GM12878 (cell line): ENCODE results near the gene TMEM59. TPM values are rescaled to one million over a fixed set of nuclear protein-coding genes. Genes with fewer than 3 reads are reported as not detected.

Experiments
- ATAC-seq: fragments of 200-7000 bp; cut with Tn5 transposase; 3 replicates; pipeline ENCODE4 v1.9.1; 2020; ENCODE audit warnings: mild to moderate bottlenecking, moderate library complexity
- Bru-seq: library from RNA; stranded (reverse); fragments of 400-500 nt; gene quantifications from one replicate; lab custom pipeline; 2021; lab: Mats Ljungman, UMichigan
- BruChase-seq, 2 experiments: library from RNA; stranded (reverse); fragments of 400-500 nt; gene quantifications; one replicate each; lab custom pipeline; 2021; lab: Mats Ljungman, UMichigan
- BruUV-seq: library from RNA; stranded (reverse); fragments of 400-500 nt; replicated peaks from 2 replicates; lab custom pipeline; 2021; lab: Mats Ljungman, UMichigan
- CTCF ChIA-PET: fragments of 300-600 bp; sonication (Branson Sonifier 250); formaldehyde crosslinking; extraction: SDS; loops from one replicate; lab custom pipeline; 2021; ENCODE audit warnings: inconsistent platforms; lab: Yijun Ruan, JAX
- POLR2A ChIA-PET: fragments of 350-600 bp; formaldehyde crosslinking; extraction: SDS; loops from one replicate; lab custom pipeline; 2021; ENCODE audit warnings: inconsistent platforms; lab: Charles Lee
- RAD21 ChIA-PET: fragments of 300-600 bp; sonication (Branson Sonifier 250); formaldehyde crosslinking; loops from one replicate; lab custom pipeline; 2023; ENCODE audit warnings: antibody characterized with exemption; ENCODE audit not compliant: unreplicated experiment; lab: Charles Lee
- SMC1A ChIA-PET: fragments of 300-600 bp; sonication (Branson Sonifier 250); formaldehyde crosslinking; loops from one replicate; lab custom pipeline; 2023; ENCODE audit not compliant: unreplicated experiment, uncharacterized antibody; lab: Charles Lee
- DNase-seq: peaks from one replicate; pipeline ENCODE4 v3.0.0-alpha.2; 2011; ENCODE audit warnings: low read depth, low spot score
- FAIRE-seq: peaks from 3 replicates; lab custom pipeline; 2011; peaks lifted over from hg19 to GRCh38; lab: Jason Lieb, UNC
- H2AFZ ChIP-seq: 2 replicates; pipeline ENCODE4 v1.6.0; 2011; ENCODE audit warnings: low read depth, low read length, control low read depth; ENCODE audit not compliant: control insufficient read depth
- H3K27ac ChIP-seq: 2 replicates; pipeline ENCODE4 v1.5.1; 2011; ENCODE audit warnings: control low read depth; ENCODE audit not compliant: control insufficient read depth, insufficient read depth
- H3K27me3 ChIP-seq, 2 experiments: replicated peaks in 1 of 2; 2 replicates each; pipeline versions ENCODE4 v1.6.0 to v1.6.1; 2011; ENCODE audit warnings: low read length in 1 of 2; ENCODE audit not compliant: control insufficient read depth in 2 of 2, insufficient read depth in 2 of 2
- H3K36me3 ChIP-seq, 2 experiments: 2 replicates each; pipeline ENCODE4 v1.5.1; 2011; ENCODE audit warnings: low read length in 1 of 2; ENCODE audit not compliant: control insufficient read depth in 2 of 2, insufficient read depth in 2 of 2
- H3K4me1 ChIP-seq: 2 replicates; pipeline ENCODE4 v1.6.1; 2011; ENCODE audit warnings: mild to moderate bottlenecking, low read length, moderate library complexity, mixed read lengths; ENCODE audit not compliant: control insufficient read depth, insufficient read depth
- H3K4me2 ChIP-seq: 2 replicates; pipeline ENCODE4 v1.6.0; 2011; ENCODE audit warnings: control low read depth; ENCODE audit not compliant: control insufficient read depth, insufficient read depth
- H3K4me3 ChIP-seq: fragments of 200-600 bp; sonication (generic); 2 replicates; pipeline ENCODE4 v1.5.1; 2016
- H3K79me2 ChIP-seq: 2 replicates; pipeline ENCODE4 v1.6.0; 2011; ENCODE audit warnings: low read length; ENCODE audit not compliant: control insufficient read depth, insufficient read depth
- H3K9ac ChIP-seq: 2 replicates; pipeline ENCODE4 v1.8.0; 2011; ENCODE audit warnings: low read length, control low read depth, mixed read lengths; ENCODE audit not compliant: control insufficient read depth, insufficient read depth
- H3K9me3 ChIP-seq: replicated peaks from 3 replicates; pipeline ENCODE4 v1.5.1; 2011; ENCODE audit warnings: mild to moderate bottlenecking, low read length; ENCODE audit not compliant: control insufficient read depth, insufficient read depth
- H4K20me1 ChIP-seq: 2 replicates; pipeline ENCODE4 v1.6.0; 2011; ENCODE audit not compliant: control insufficient read depth, insufficient read depth
- ATF3 ChIP-seq: IDR thresholded peaks from 2 replicates; pipeline ENCODE4 v1.6.1; 2011; ENCODE audit warnings: low read depth, mild to moderate bottlenecking, low read length, moderate library complexity, borderline replicate concordance; ENCODE audit errors: extremely low read depth
- ATF7 ChIP-seq: fragments of 450-650 bp; IDR thresholded peaks from 2 replicates; pipeline ENCODE4 v1.6.1; 2016; ENCODE audit warnings: low read depth, mild to moderate bottlenecking
- CREB1 ChIP-seq: IDR thresholded peaks from 2 replicates; pipeline ENCODE4 v1.6.1; 2012; ENCODE audit warnings: low read depth, mild to moderate bottlenecking, inconsistent platforms
- EP300 ChIP-seq, 2 experiments: fragments of 150-350 bp in 1 of 2; IDR thresholded peaks; 2 replicates each; pipeline ENCODE4 v1.6.1; 2011 to 2012; ENCODE audit warnings: low read depth in 2 of 2, low read length in 2 of 2, borderline replicate concordance in 1 of 2, improper control_type of control experiment in 1 of 2, inconsistent platforms in 1 of 2; ENCODE audit not compliant: control insufficient read depth in 1 of 2
- HDGF ChIP-seq: fragments of 450-650 bp; IDR thresholded peaks from 2 replicates; pipeline ENCODE4 v1.6.1; 2016; ENCODE audit warnings: antibody characterized with exemption
- MLLT1 ChIP-seq: fragments of 450-650 bp; IDR thresholded peaks from 2 replicates; pipeline ENCODE4 v1.6.1; 2016; ENCODE audit warnings: mild to moderate bottlenecking
- MXI1 ChIP-seq: fragments of 150-350 bp; IDR thresholded peaks from 2 replicates; pipeline ENCODE4 v1.6.1; 2011; ENCODE audit warnings: low read depth, mild to moderate bottlenecking, inconsistent platforms, low read length, improper control_type of control experiment
- NBN ChIP-seq: fragments of 450-650 bp; IDR thresholded peaks from 2 replicates; pipeline ENCODE4 v1.6.1; 2016
- POLR2AphosphoS2 ChIP-seq: IDR thresholded peaks from 2 replicates; pipeline ENCODE4 v1.6.1; 2011; ENCODE audit warnings: low read depth, mild to moderate bottlenecking, low read length, improper control_type of control experiment, moderate library complexity
- SIN3A ChIP-seq: IDR thresholded peaks from 2 replicates; pipeline ENCODE4 v1.6.1; 2012; ENCODE audit warnings: low read depth, low read length, improper control_type of control experiment
- SIX5 ChIP-seq: IDR thresholded peaks from 2 replicates; pipeline ENCODE4 v1.6.1; 2011; ENCODE audit warnings: mild to moderate bottlenecking, low read depth, low read length, moderate library complexity; ENCODE audit not compliant: severe bottlenecking
- SPI1 ChIP-seq: IDR thresholded peaks from 2 replicates; pipeline ENCODE4 v1.6.1; 2011; ENCODE audit warnings: low read depth, mild to moderate bottlenecking, low read length, moderate library complexity, borderline replicate concordance; ENCODE audit not compliant: insufficient read depth
- YY1 ChIP-seq: IDR thresholded peaks from 2 replicates; pipeline ENCODE4 v1.6.1; 2011; ENCODE audit warnings: low read depth, mild to moderate bottlenecking, low read length
- ZNF274 ChIP-seq: IDR thresholded peaks from one replicate; pipeline ENCODE4 v1.8.0; 2011; ENCODE audit not compliant: insufficient read length, insufficient read depth
- WGBS: methylation state at CpG from one replicate; pipeline ENCODE4 v1.1.6; 2016; ENCODE audit warnings: low lambda C conversion rate; ENCODE audit not compliant: insufficient replicate concordance, insufficient coverage; ENCODE audit errors: missing lambda C conversion rate; 5-methylcytosine and 5-hydroxymethylcytosine counted together
- in situ Hi-C: fragments of 300-500 bp; cut with MboI; formaldehyde crosslinking; loops from 9 replicates; pipeline ENCODE4 v1.14.3; 2018; ENCODE audit warnings: mixed read lengths
- intact Hi-C: fragments of 100-400 bp; cut with micrococcal nuclease; formaldehyde crosslinking; loops from one replicate; pipeline ENCODE4 v1.14.2; 2022; ENCODE audit not compliant: unreplicated experiment
- long read RNA-seq, 2 experiments: library from polyadenylated mRNA; unstranded; transcript quantifications; one replicate each; pipeline ENCODE4 v2.0.0, GENCODE V29; 2019 to 2020
- polyA minus RNA-seq, 3 experiments: library from RNA; depleted of rRNA, polyadenylated mRNA; stranded (reverse); fragments of >200 nt; gene quantifications; 2 replicates each; pipeline ENCODE4 v1.2.3, GENCODE V29; 2011
- polyA plus RNA-seq, 11 experiments: library from polyadenylated mRNA; depleted of rRNA in 4 of 11; unstranded in 6 of 11; stranded (reverse) in 5 of 11; fragments of >200 nt; fragmentation: Nextera tagmentation in 4 of 11; fragmentation: Illumina TruSeq in 1 of 11; extraction: Ambion mirVana in 4 of 11; extraction: Trizol in 1 of 11; gene quantifications; 1 replicate in 1 of 11; 2 replicates in 10 of 11; pipeline versions ENCODE4 v1.2.1 to v1.2.3, GENCODE V29; 2011 to 2016; ENCODE audit warnings: inconsistent platforms in 2 of 11, missing spikeins in 2 of 11, low read depth in 1 of 11
- total RNA-seq, 4 experiments: library from RNA; depleted of rRNA in 3 of 4; stranded (reverse); fragments of >200 nt in 3 of 4; fragmentation: Illumina TruSeq in 1 of 4; extraction: Trizol in 1 of 4; gene quantifications; 2 replicates each; pipeline versions ENCODE4 v1.2.1 to v1.2.3, GENCODE V29; 2013 to 2021

The TMEM59 gene
- 76.9 and 79.6 TPM in 2 replicates for total RNA-seq (2013; cell fraction: nucleolus; rRNA removed)
- total RNA-seq (2014; rRNA removed) (110 and 119 TPM in 2 replicates), total RNA-seq (2014; rRNA removed; fragmentation: Illumina TruSeq; extraction: Trizol) (72.9 and 78.3 TPM in 2 replicates), total RNA-seq (2021) (95.9 and 99.3 TPM in 2 replicates), polyA plus RNA-seq (2011; rRNA removed) (273 and 319 TPM in 2 replicates), polyA plus RNA-seq (2014; fragmentation: Illumina TruSeq; extraction: Trizol) (69.9 and 83.6 TPM in 2 replicates), polyA plus RNA-seq (2014; fragmentation: Nextera tagmentation; extraction: Ambion mirVana) (100 to 1,000 TPM; 112 to 128 TPM), polyA plus RNA-seq (2014; rRNA removed) (76.6 and 108 TPM in 2 replicates), polyA plus RNA-seq (2016; fragmentation: Nextera tagmentation; extraction: Ambion mirVana) (100 to 1,000 TPM; 171 to 200 TPM), polyA minus RNA-seq (2011; rRNA and poly(A)+ RNA removed) (74.1 and 125 TPM in 2 replicates), Bru-seq, nascent RNA (percentile 87 among the genes with signal in this experiment), BruChase-seq, experiment 1, labeled RNA remaining after a 6-hour chase (percentile 85 among the genes with signal in this experiment), BruChase-seq, experiment 2, labeled RNA remaining after a 2-hour chase (percentile 87 among the genes with signal in this experiment)
- polyA plus RNA-seq (2011; ENCODE audit: low read depth) = 61.6 TPM
- polyA plus RNA-seq (2011; cell fraction: cytosol; rRNA removed) = 123 and 156 TPM in 2 replicates
- 50.2 and 73.0 TPM in 2 replicates for polyA plus RNA-seq (2011; cell fraction: nucleus; rRNA removed)
- 141 and 145 TPM in 2 replicates for polyA plus RNA-seq (2012)
- 40.8 and 69.8 TPM in 2 replicates for polyA minus RNA-seq (2011; cell fraction: cytosol; rRNA and poly(A)+ RNA removed)
- polyA minus RNA-seq (2011; cell fraction: nucleus; rRNA and poly(A)+ RNA removed) = 18.4 and 29.9 TPM in 2 replicates
- long read RNA-seq, experiment 1, full-length matches to known transcripts = 73 of 100 reads
- long read RNA-seq, experiment 1, partial matches to known transcripts = 0 of 100 reads
- long read RNA-seq, experiment 1, other reads (novel, unspliced or antisense) = 27 of 100 reads
- long read RNA-seq, experiment 2, full-length matches to known transcripts = 588 of 795 reads
- long read RNA-seq, experiment 2, partial matches to known transcripts = 174 of 795 reads
- long read RNA-seq, experiment 2, other reads (novel, unspliced or antisense) = 33 of 795 reads

- H3K27me3 ChIP-seq = no peaks in the 10 kb centered on the region
- peak; percentile 90 for FAIRE-seq
- ChIA-PET CTCF (interaction anchor here (0.6 to 5.4 kb wide), 10 partner anchors 9 to 208 kb away, joined by 3 to 27 read pairs (median 3); no protein-coding TSS in a partner anchor), SMC1A (interaction anchor here (0.6 to 3.4 kb wide), 5 partner anchors 8 to 191 kb away, joined by 3 to 8 read pairs (median 3); partner anchors contain the start of genes IFT25 and LRRC42), RAD21 (interaction anchor here (0.7 to 2.0 kb wide), 6 partner anchors 9 to 108 kb away, joined by 3 to 10 read pairs (median 3); partner anchors contain the start of genes IFT25 and LRRC42), POLR2A (interaction anchor here (0.5 to 4.7 kb wide), 10 partner anchors 10 to 832 kb away, joined by 3 to 32 read pairs (median 3); partner anchors contain the start of genes IFT25, LRRC42 and NDC1)
- H2AFZ ChIP-seq = peak within 1 kb of the TSS; percentile 95
- no TSS peak for BruUV-seq
- in situ Hi-C loops (loop anchor here (25.0 kb wide), 1 partner anchor 191 kb away; no protein-coding TSS in a partner anchor), intact Hi-C loops (loop anchor here (2.0 to 10.0 kb wide), 6 partner anchors 106 to 749 kb away; partner anchors contain the start of genes LRRC42, NDC1, SSBP3 and TTC22)
- peak within 1 kb of the TSS; percentile 77 for H3K4me2 ChIP-seq
- no peaks in the 10 kb centered on the region for H3K9me3 ChIP-seq
- H3K4me3 ChIP-seq = peak within 1 kb of the TSS; percentile 92
- H3K4me1 ChIP-seq = peaks cover 6% of the 10 kb centered on the region
- peak; percentile 95 for ATAC-seq
- H3K27ac ChIP-seq = peak within 1 kb of the TSS; percentile 88
- peaks cover 59% of the 10 kb centered on the region for H3K79me2 ChIP-seq
- H3K36me3 ChIP-seq = no peaks in the 10 kb centered on the region; a peak in 1 of 4 replicates
- peak within 1 kb of the TSS; percentile 93 for H3K9ac ChIP-seq
- H4K20me1 ChIP-seq = no peaks in the 10 kb centered on the region
- WGBS = under 1% methylated on average over 59 of the region's 59 CpGs
- DNase-seq = peak; percentile 99
- TF ChIP-seq MXI1 (peak; percentile 80), EP300 (IDR thresholded peaks at IDR 0.05; ENCODE audit: borderline replicate concordance in 1 of 2, control insufficient read depth in 1 of 2, low read depth in 2 of 2, low read length in 2 of 2) (no peak), SIN3A (0 out of 2 replicates have a peak, but pooled peaks have one; percentile 56), NBN (no peak; the same call in none of the 2 replicates), SPI1 (peak; percentile 23; the same call in 1 of the 2 replicates), ATF7 (0 out of 2 replicates have a peak, but pooled peaks have one; percentile 11), MLLT1 (no peak), HDGF (peak; percentile 98), SIX5 (peak; percentile 99), ATF3 (peak; percentile 19; the same call in 1 of the 2 replicates), YY1 (peak; percentile 96), CREB1 (peak; percentile 87), ZNF274 (no peak), POLR2AphosphoS2 (0 out of 2 replicates have a peak, but pooled peaks have one; percentile 54)
These were observed at the start of gene TMEM59, which contains the start of gene TCEANC2 for GRCh38 chr1:54052934-54053744. TMEM59 (minus strand) TSS chr1:54053204; CDS start chr1:54053188, 16 bp downstream. TCEANC2 (plus strand) TSS chr1:54053608; CDS start chr1:54054423, 815 bp downstream.
